ENCODE results near the gene BIN2.
"Not testable (repeated sequence)": the region's sequence is repeated elsewhere in the genome, so short reads cannot be mapped to it uniquely, and the experiment has no call there.

BIN2 gene

DNA sequence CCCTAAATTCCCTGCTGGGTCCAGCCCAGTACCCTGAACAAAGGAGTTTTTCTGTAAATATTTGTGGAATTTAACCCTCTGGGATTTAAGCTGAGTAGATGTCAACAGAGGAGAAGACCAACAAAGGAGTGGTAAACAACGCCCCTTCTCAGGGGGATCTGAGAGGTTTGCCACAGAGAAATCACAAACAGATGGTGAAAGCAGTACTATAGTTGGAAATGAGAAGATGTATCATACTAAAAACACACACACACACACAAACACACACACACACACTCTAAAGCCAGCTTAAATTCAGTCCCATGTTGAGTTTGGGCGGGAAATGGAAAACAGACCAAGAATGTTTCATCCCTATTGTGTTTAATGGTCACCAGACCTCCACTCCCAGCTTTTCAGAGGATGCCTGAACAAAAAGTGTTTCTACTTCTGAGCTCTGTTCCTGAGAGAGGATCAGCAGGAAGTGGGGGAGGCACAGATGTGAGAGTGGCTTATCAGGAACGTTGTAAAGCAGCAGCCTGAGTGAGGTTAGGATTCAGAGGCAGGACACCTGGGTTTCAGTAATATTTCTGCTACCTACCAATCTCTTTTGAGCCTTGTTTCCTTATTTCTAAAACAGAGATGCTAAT lies 3.2 kb downstream of the BIN2 start:
- peak; percentile 92 for DNase-seq (ENCODE audit: low read depth, low spot score)

DNA sequence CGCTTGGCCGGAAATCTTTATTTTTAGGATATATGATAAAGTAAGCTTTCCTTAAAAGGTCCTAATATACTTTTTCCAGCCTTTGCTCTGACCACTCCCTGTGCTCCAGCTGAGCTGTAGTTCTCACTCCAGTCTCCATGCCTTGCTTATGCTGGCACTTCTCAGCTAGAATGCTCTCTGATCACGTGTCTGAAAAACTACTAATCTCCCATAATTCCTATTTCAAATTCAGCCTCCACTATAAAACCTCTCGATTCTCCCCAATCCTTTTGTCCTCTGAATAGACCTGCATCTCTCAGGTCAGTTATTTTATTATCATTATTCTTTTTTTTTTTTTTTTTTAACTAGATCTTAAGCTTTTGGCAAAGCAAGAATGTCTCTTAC lies 3.7 kb downstream of the BIN2 start:
- no peak overlapping the region for H3K4me3 ChIP-seq (ENCODE audit: low read length)
- DNase-seq (ENCODE audit: low read depth, low spot score): no peak

More for the DNA sequence above, 3.2 kb downstream of the BIN2 start:
- peak overlapping the region; percentile 26 for H3K4me3 ChIP-seq (ENCODE audit: low read length)

DNA sequence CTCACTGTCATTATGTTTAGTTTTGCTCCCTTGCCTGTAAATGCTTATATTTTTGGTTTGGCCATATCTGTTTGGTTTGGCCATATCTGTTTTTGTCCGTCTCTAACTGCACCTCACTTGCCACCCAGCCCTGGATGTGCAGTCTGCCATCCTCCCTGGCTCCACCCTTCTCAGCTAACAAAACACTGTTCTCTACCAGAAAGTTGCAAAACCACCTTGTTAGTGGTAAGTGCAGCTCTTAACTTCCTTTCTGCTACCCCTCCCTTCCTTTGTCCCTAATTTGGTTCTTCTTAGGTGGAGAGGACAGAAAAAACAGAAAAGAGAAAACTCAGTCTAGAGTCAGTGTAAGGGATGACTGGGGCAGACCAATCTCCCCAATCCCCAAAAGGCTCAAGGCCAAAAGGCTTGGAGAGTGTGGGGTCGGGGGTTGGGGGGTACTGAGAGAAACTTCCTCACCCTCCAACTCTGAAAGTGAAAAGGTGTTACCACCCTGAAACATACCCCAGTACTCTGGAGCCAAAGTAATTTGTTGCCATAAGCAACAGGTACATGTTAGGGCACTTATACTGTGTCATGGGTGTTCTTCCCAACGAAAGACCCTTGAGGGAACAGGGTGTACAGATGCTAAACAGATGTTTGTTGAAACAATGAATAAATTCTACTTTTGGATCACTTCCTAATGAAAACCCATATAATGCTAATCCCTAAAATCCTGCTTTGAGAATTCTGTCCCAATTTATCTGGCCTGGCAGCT lies 5.0 kb downstream of the BIN2 start:
- DNase-seq (ENCODE audit: low read depth, low spot score): peak; percentile 86
- H3K4me3 ChIP-seq (ENCODE audit: low read length): peak overlapping the region; percentile 10

DNA sequence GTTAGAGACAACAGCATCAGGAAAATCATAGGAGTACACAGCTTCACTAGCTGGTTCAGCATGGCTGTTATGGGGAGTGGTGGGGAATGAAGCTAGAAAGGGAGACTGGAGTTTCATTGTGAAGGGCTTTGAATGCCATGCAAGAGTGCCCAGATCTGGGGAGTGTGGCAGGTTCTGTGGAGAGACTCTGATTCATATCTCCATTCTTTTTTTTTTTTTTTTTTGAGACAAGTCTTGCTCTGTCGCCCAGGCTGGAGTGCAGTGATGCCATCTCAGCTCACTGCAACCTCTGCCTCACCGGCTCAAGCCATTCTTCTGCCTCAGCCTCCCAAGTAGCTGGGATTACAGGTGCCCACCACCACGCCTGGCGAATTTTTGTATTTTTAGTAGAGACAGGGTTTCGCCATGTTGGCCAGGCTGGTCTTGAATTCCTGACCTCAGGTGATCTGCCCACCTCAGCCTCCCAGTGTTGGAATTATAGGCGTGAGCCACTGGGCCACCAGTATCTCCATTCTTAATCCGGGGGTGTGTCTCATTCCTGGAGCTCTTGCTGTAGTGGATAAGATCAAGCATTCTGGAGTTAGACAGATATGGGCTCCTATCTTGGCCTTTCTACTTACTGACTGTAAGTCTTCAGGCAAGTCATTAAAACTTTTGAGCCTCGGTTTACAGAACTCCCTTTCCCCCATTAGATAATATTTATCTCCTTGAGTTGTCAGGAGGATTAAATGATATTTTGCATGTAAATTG lies 5.7 kb downstream of the BIN2 start:
- not testable (repeated sequence) for DNase-seq (ENCODE audit: low read depth, low spot score); H3K4me3 ChIP-seq (ENCODE audit: low read length)

DNA sequence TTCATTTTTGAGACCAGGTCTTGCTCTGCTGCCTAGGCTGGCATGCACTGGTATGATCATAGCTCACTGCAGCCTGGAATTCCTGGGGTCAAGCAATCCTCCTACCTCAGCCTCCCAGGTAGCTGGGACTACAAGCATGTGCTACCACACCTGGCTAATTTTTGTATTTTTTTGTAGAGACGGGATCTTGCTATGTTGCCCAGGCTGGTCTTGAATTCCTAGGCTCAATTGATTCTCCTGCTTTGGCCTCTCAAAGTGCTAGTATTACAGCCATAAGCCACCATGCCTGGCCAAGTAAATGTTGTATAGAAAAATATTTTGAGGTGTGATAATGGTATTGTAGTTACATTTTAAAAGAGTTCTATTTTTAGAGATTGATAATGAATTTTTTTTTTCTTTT lies 12.6 kb downstream of the BIN2 start:
- no peak overlapping the region for H3K4me3 ChIP-seq (ENCODE audit: low read length)
- DNase-seq (ENCODE audit: low read depth, low spot score): no peak

DNA sequence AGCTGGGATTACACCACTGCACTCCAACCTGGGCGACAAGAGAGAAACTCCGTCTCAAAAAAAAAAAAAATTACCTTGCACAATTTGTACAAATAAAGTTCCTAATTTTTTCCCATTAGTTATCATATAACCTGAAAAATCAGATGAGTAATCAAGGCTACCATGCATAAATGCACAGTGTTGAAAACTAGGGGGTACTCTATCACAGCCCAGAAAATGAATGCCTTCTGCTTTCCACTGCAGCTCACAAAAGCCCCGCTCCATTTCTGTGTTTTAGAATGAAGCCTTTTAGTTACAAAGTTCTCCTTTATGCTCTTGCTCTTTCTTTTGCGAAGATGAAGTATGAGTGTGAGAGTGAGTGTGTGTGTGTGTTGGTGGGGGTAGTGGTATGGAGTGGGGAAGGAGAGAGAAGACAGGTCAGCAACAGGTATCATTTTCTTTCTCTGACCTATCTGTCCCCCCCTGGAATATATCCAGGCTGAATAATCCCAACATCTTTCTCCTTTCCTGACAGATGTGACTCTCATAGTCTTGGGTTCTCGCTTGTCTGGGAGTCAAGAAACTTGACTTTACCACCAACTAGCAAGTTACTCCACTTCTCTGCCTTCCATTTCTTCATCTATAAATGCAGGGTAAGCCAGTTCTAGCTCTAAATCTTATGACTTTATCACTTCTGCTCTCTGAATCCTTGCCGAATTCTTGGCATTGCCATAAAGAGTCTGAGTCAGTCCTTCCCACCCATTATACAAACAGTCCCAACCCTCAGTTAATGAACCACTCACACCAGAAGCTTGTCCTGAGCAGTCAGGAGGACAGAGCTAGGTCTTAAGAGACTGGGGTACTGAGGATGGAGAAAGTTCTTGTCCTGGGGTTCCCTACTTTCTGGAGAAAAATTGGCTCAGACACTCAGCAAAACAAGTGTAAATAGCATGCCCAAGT lies 16.1 kb downstream of the BIN2 start:
- no peak overlapping the region for H3K4me3 ChIP-seq (ENCODE audit: low read length)
- no peak for DNase-seq (ENCODE audit: low read depth, low spot score)

DNA sequence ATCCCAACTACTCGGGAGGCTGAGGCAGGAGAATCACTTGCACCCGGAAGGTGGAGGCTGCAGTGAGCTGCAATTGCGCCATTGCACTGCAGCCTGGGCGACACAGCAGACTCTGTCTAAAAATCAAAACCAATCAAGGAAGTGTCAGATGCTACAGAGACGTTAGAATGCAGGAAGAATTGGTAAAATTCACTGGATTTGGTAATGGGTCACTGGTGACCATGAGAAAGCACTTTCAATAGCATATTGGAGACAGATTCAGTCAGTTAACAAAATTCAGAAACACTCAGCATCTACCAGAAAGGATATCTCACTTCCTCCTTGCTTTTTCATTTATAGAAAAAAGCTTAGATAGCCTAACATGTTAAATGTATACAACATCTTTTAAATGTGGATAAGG lies 17.5 kb downstream of the BIN2 start:
- no peak overlapping the region for H3K4me3 ChIP-seq (ENCODE audit: low read length)

DNA sequence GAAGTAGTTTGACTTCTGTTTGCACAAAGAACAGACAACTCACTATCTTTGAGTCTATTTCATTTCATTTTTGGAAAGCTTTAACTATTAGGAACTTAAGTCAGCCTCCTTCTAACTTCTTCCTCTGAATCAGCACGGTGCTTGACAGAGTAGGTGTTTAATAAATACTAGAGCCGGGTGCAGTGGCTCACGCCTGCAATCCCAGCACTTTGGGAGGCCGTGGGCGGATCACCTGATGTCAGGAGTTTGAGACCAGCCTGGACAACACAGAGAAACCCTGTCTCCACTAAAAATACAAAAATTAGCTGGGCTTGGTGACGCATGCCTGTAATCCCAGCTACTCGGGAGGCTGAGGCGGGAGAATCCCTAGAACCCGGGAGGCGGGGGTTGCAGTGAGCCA lies 23.2 kb downstream of the BIN2 start:
- H3K4me3 ChIP-seq (ENCODE audit: low read length); DNase-seq (ENCODE audit: low read depth, low spot score): not testable (repeated sequence)

More for the DNA sequence above, 17.5 kb downstream of the BIN2 start:
- DNase-seq (ENCODE audit: low read depth, low spot score): no peak

DNA sequence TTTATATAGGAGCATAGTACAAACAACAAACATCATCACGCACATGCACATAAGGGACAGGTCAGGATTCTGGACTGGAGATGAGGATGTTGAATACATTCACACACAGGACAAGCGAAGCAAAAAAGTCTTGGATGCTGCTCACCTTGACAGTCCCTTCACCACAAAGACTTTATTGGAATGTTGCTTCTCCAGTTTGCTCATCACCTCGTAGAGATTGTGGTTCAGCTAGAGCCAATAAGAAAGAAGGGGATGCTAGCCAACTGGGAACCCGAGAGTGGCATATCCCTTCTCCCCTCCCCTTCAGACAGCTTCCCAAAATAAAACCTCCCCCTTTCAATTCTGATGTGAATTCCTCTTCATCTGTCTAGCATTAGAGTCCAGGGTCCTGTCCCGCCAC lies 28.3 kb downstream of the BIN2 start:
- H3K4me3 ChIP-seq (ENCODE audit: low read length): no peak overlapping the region
- DNase-seq (ENCODE audit: low read depth, low spot score): no peak

DNA sequence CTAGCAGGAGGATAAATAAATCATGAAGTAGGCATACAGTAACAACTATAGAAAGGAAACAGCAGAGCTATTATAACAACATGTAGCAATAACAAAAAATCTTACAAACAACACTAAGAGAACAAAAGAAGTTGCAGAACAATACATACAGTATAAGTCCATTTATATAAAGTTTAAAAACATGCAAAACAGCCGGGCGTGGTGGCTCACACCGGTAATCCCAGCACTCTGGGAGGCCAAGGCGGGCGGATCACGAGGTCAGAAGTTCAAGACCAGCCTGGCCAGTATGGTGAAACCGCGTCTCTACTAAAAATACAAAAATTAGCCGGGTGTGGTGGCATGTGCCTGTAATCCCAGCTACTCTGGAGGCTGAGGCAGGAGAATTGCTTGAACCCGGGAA lies 29.9 kb downstream of the BIN2 start:
- not testable (repeated sequence) for H3K4me3 ChIP-seq (ENCODE audit: low read length); DNase-seq (ENCODE audit: low read depth, low spot score)

DNA sequence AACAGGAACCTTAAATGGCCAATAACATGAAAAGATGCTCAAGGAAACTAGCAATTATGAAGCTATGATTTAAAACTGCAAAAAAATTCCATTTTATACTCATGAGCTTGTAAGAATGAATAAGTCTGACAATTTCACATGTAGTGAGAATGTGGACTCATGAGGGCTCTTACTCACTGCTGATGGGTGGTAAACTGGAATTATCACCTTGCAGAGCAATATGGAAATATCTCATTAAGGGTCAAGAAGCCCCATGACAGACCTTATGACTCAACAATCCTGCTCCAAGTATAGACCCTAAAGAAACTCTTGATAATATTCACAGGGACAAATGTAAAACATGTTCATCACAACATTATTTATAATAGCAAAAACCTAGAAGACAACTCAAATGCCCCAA lies 30.3 kb downstream of the BIN2 start:
- no peak for DNase-seq (ENCODE audit: low read depth, low spot score)

DNA sequence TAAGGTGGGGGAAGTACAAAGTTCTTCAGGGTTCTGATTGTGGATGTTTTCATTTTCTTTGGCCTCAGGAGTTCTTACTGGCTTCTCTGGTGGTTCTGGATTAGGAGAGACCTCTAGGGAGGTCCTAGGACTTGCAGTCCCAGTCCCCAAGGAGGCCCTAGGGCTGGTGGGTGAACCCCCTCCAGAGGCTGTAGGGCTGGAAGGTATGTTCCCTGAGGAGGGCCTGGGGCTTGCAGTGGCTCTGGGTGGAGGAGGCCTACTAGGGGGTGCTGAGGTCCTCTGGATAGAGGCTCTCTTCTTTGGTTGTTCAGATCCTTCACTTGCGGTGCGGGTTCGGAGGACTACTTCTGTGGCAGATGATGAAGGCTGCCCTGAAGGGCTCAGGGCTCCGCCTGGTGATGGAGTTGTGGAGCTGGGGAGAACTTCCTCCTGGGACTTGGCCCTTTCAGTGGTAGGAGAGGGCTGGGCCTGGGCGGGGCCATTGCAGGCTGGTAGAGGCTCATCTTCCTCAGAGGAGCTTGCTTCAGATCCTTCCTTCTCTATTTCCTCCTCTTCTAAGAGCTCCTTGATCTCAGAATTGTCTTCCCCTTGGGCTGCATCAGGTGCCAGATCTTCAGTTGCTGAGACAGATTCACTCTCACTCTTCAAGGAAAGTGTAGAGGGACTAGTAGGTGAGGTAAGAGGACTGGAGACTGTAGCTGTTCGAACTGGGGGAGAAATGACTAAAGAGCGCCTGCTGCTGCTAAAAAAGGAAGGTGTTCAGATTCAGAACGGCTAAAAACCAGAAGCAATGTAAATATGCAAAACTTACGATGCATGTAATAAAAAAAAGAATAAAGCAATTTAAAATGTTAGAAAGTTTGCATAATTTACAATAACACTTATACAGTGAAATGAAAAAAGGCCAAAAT lies 32.1 kb downstream of the BIN2 start:
- DNase-seq (ENCODE audit: low read depth, low spot score); H3K4me3 ChIP-seq (ENCODE audit: low read length): not testable (repeated sequence)

More for the DNA sequence above, 30.3 kb downstream of the BIN2 start:
- H3K4me3 ChIP-seq (ENCODE audit: low read length): no peak overlapping the region

DNA sequence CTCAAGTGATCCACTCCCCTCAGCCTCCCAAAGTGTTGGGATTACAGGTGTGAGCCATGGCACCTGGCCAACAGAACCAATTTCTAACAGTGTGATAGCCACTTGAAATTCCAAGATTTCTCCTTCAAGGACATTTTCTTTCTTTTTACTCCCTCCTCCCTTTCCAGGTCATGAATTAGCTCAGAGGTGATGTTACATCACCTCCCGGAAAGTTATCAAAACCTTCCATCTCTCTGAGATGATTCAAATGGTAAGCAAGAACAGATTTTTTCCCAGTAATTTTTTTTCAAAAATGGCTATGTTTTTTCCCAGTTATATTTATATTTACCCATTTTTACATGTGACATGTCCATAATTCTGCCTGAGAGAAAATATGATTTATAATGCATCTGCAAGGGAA lies 38.1 kb downstream of the BIN2 start:
- no peak overlapping the region for H3K4me3 ChIP-seq (ENCODE audit: low read length)
- no peak for DNase-seq (ENCODE audit: low read depth, low spot score)

DNA sequence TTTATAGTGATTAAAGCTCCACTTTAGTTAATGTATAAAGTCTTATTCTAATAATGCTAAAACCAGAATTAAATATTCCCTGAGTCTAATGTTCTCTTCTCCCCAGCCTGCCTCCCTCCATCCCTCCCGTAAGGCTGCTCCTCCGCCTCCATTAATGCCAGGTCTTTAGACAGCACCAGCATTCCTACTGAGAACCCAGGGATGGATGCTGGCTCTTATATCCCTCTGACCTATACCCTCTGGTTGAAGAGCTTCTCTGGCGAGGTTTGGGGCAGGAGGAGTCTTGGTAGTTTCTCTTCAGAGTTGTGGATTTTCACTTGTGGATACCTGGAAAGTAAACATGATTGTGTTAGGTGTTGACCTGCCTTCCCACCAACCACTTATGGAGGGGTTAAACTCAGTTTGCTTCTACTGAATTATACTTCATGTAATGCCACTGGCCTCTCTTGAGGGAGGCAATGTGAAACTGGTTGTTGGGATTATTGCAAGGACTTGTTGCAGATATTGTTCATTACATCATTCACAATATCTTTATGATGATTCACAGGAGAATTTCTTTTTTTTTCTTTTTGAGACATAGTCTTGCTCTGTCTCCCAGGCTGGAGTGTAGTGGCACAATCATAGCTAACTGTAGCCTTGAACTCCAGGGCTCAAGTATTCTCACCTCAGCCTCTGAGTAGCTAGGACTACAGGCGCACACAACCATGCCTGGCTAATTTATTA lies 42.6 kb downstream of the BIN2 start:
- no peak overlapping the region for H3K4me3 ChIP-seq (ENCODE audit: low read length)
- DNase-seq (ENCODE audit: low read depth, low spot score): no peak

DNA sequence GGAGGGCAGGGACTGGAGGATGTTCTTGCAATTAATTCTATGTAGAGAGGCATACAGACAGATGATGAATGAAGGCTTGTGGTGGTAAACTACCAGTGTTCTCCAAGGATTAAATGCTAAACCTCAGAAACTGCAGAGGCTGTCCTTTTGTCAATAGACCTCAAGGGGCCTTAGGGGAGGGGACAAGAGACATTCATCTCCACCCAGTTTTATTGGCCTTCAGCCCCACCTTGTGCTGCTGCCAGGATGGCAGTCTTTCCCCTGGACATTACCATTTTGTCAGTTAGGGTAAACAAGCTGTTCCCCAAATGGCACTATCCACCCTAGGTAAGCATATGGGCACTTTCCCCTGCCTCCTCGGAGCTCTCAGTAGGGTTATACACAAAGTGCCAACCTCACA lies 48.9 kb downstream of the BIN2 start:
- DNase-seq (ENCODE audit: low read depth, low spot score): no peak
- H3K4me3 ChIP-seq (ENCODE audit: low read length): no peak overlapping the region

DNA sequence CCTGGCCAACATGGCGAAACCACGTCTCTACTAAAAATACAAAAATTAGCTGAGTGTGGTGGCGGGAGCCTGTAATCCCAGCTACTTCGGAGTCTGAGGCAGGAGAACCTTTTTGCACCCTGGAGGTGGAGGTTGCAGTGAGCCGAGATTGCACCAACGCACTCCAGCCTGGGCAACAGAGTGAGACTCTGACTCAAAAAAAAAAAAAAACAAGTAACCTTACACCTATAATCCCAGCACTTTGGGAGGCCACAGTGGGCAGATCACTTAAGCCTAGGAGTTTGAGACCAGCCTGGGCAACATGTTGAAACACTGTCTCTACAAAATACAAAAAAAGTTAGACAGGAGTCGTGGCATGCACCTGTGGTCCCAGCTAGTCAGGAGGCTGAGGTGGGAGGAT lies 51.2 kb downstream of the BIN2 start:
- DNase-seq (ENCODE audit: low read depth, low spot score): not testable (repeated sequence)

DNA sequence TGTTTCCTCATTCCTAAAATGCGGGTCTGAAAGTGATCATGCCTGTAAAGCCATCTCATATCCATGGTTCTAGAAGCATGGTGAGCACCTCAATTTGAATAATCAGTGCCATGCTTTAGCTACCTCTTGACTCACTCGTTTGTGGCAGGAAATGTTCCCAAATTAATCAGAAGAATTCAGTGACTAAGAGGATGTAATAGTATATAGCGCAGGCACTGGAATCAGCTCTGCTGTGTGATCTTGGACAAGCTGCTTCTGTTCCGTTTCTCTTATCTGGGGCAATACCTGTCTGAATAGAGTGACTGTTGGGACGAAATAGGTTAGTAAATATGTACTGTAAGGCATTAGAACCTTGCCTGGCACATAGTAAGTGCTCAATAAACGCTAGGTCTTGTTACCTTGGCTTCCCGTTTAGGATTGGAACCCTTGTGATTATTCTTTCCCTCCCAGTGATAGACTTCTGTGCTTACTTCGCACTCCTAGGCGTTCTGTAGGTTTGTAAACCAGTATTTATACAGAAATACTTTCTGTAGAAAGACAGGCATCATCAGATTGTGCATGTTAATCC lies 52.9 kb downstream of the BIN2 start:
- H3K4me3 ChIP-seq (ENCODE audit: low read length): peak overlapping the region; percentile 69
- DNase-seq (ENCODE audit: low read depth, low spot score): no peak

More for the DNA sequence above, 51.2 kb downstream of the BIN2 start:
- H3K4me3 ChIP-seq (ENCODE audit: low read length): not testable (repeated sequence)

All from Jurkat, Clone E6-1 (cell line).